Stomach (tissue), 4 donors: ENCODE measurements around the gene LHX8.

ENCODE experiments used
- CTCF ChIP-seq, 7 experiments: fragments of 450-650 bp in 4 of 7; fragments of 200-600 bp in 3 of 7; sonication (generic) in 3 of 7; IDR thresholded peaks; one replicate each; pipeline ENCODE4 v1.5.1; 2016 to 2019; ENCODE audit warnings: antibody characterized with exemption in 7 of 7, control low read depth in 2 of 7, mild to moderate bottlenecking in 1 of 7
- POLR2A ChIP-seq, 4 donors: fragments of 450-650 bp; IDR thresholded peaks; one replicate each; pipeline ENCODE4 v1.6.1; 2016; ENCODE audit warnings: antibody characterized with exemption in 4 of 4, control low read depth in 2 of 4, mild to moderate bottlenecking in 1 of 4, moderate library complexity in 1 of 4
- POLR2AphosphoS5 ChIP-seq, 3 donors: sonication (generic); formaldehyde crosslinking; IDR thresholded peaks; one replicate each; pipeline ENCODE4 v1.6.1; 2016; ENCODE audit warnings: antibody characterized with exemption in 3 of 3

GRCh38 chr1:75165264-75165663 is 31.1 kb downstream of the LHX8 start:
- TF ChIP-seq CTCF (IDR thresholded peaks at IDR 0.05), result no peak
- no peak for TF ChIP-seq POLR2A (IDR thresholded peaks at IDR 0.05)
- TF ChIP-seq POLR2AphosphoS5 (IDR thresholded peaks at IDR 0.05), result no peak
